ENCODE results near the gene RABL3.

The RABL3 gene

GRCh38 chr3:120684896-120685295 lies 57.4 kb downstream of the RABL3 start:
- Histone ChIP-seq H3K4me3 (ENCODE audit: low read depth, low read length, poor library complexity, severe bottlenecking) (no peak overlapping the region), H3K9me3 (ENCODE audit: low read length) (no peaks in the 10 kb centered on the region), H3K27ac (ENCODE audit: low read depth, low read length, poor library complexity, severe bottlenecking) (no peak overlapping the region), H3K9ac (ENCODE audit: low read length) (no peak overlapping the region), H3K27me3 (ENCODE audit: insufficient read depth, low read length) (no peaks in the 10 kb centered on the region), H3K36me3 (ENCODE audit: insufficient read depth, low read length) (no peaks in the 10 kb centered on the region), H3K4me1 (ENCODE audit: insufficient read depth, low read length, severe bottlenecking) (peaks cover 11% of the 10 kb centered on the region), H3K79me2 (ENCODE audit: insufficient read depth, low read length) (no peaks in the 10 kb centered on the region), H2AFZ (ENCODE audit: low read length) (no peak overlapping the region), H3K9me2 (ENCODE audit: low read depth, low read length) (no peaks in the 10 kb centered on the region), H3F3A (ENCODE audit: insufficient read depth, low read length) (no peaks in the 10 kb centered on the region), H3K4me2 (ENCODE audit: low read length) (no peak overlapping the region), H4K20me1 (ENCODE audit: insufficient read depth, low read length) (no peaks in the 10 kb centered on the region)
- TF ChIP-seq EZH2 (IDR thresholded peaks at IDR 0.05; ENCODE audit: borderline replicate concordance, low read length) (no peak), CTCF (IDR thresholded peaks at IDR 0.05; ENCODE audit: low read length) (no peak)

GRCh38 chr3:120683671-120684301 lies 58.5 kb downstream of the RABL3 start:
- Histone ChIP-seq H3K4me3 (ENCODE audit: low read depth, low read length, poor library complexity, severe bottlenecking) (no peak overlapping the region), H3K79me2 (ENCODE audit: insufficient read depth, low read length) (no peaks in the 10 kb centered on the region), H3K4me1 (ENCODE audit: insufficient read depth, low read length, severe bottlenecking) (peaks cover 19% of the 10 kb centered on the region), H3K36me3 (ENCODE audit: insufficient read depth, low read length) (no peaks in the 10 kb centered on the region), H4K20me1 (ENCODE audit: insufficient read depth, low read length) (no peaks in the 10 kb centered on the region), H3K9ac (ENCODE audit: low read length) (no peak overlapping the region), H3K27me3 (ENCODE audit: insufficient read depth, low read length) (no peaks in the 10 kb centered on the region), H2AFZ (ENCODE audit: low read length) (no peak overlapping the region), H3F3A (ENCODE audit: insufficient read depth, low read length) (no peaks in the 10 kb centered on the region), H3K9me3 (ENCODE audit: low read length) (no peaks in the 10 kb centered on the region), H3K4me2 (ENCODE audit: low read length) (no peak overlapping the region), H3K27ac (ENCODE audit: low read depth, low read length, poor library complexity, severe bottlenecking) (no peak overlapping the region), H3K9me2 (ENCODE audit: low read depth, low read length) (no peaks in the 10 kb centered on the region)
- no peak for TF ChIP-seq CTCF (IDR thresholded peaks at IDR 0.05; ENCODE audit: low read length)
- TF ChIP-seq EZH2 (IDR thresholded peaks at IDR 0.05; ENCODE audit: borderline replicate concordance, low read length): no peak

- H3K27me3 ChIP-seq (ENCODE audit: insufficient read depth, low read length): no peaks in the 10 kb centered on the region
- peaks cover 19% of the 10 kb centered on the region for H3K4me1 ChIP-seq (ENCODE audit: insufficient read depth, low read length, severe bottlenecking)
- H3K79me2 ChIP-seq (ENCODE audit: insufficient read depth, low read length): no peaks in the 10 kb centered on the region
- no peaks in the 10 kb centered on the region for H3F3A ChIP-seq (ENCODE audit: insufficient read depth, low read length)
- TF ChIP-seq EZH2 (IDR thresholded peaks at IDR 0.05; ENCODE audit: borderline replicate concordance, low read length) (no peak), CTCF (IDR thresholded peaks at IDR 0.05; ENCODE audit: low read length) (no peak)
- H3K9ac ChIP-seq (ENCODE audit: low read length): no peak overlapping the region
- no peaks in the 10 kb centered on the region for H3K36me3 ChIP-seq (ENCODE audit: insufficient read depth, low read length)
- H3K27ac ChIP-seq (ENCODE audit: low read depth, low read length, poor library complexity, severe bottlenecking): no peak overlapping the region
- H3K4me2 ChIP-seq (ENCODE audit: low read length): no peak overlapping the region
- no peaks in the 10 kb centered on the region for H4K20me1 ChIP-seq (ENCODE audit: insufficient read depth, low read length)
- H3K4me3 ChIP-seq (ENCODE audit: low read depth, low read length, poor library complexity, severe bottlenecking): no peak overlapping the region
- no peaks in the 10 kb centered on the region for H3K9me2 ChIP-seq (ENCODE audit: low read depth, low read length)
- H3K9me3 ChIP-seq (ENCODE audit: low read length): no peaks in the 10 kb centered on the region
- no peak overlapping the region for H2AFZ ChIP-seq (ENCODE audit: low read length)
Measured at GRCh38 chr3:120683213-120683612, 59.1 kb downstream of the RABL3 start.

All from OCI-LY1 (cell line).